ENCODE measurements around the gene TAF1D.

Gene TAF1D

DNA sequence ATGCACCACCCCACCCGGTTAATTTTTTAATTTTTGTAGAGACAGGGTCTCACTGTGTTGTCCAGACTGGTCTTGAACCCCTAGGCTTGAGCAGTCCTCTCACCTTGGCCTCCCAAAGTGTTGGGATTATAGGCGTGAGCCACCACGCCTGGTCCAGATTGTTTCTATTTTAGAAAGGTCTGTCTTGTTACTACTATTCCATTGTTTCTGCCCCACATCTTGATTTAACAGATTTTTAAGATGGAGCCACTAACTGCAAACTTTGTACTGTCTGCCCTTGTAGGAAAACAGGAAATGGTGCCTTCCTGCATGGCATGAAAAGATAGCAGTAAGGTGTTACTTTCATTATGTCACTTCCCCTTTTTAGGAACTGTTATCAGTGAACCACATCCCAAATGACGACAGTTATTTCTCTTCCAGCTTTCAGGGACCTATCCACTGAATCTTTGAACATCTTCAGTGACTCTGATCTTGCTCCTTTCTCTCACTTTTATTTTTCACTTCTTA is 23.2 kb downstream of the TAF1D start:
- no peak for FAIRE-seq

DNA sequence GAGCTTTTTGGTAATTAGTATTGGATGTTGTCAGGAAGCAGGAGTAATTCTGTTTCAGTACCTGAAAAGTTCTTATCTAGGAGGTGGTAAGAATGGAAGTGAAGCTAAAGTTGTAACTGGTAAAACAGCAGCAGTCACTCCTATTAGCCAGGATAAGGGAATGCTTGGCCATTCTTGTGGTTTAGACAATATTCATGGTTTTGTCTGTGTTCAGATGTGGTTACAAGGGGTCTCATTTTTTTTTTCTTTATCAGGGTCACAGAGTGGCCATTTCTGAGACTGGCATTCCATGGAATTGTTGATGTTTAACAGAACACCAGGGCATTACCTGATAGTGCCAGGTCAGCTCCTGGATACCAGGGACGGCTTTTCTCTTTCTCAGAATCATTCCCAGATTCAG is 23.8 kb downstream of the TAF1D start:
- no peak for FAIRE-seq

GRCh38 chr11:93715797-93716396 is 25.4 kb downstream of the TAF1D start:
- FAIRE-seq: no peak

GRCh38 chr11:93712678-93713077 is 28.6 kb downstream of the TAF1D start:
- FAIRE-seq: no peak

DNA sequence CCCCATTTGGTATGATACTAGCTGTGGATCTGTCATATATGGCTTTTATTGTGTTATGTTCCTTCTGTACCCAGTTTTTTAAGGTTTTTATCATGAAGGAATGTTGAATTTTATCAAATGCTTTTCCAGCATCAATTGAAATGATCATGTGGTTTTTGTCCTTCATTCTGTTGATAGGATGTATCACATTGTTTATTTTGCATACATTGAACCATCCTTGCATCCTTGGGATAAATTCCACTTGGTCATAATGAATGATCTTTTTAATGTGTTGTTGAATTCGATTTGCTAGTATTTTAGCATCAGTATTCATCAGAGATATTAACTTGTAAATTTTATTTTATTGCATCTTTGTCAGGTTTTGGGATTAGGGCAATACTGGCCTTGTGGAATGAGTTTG is 31.1 kb downstream of the TAF1D start:
- no peak for FAIRE-seq

DNA sequence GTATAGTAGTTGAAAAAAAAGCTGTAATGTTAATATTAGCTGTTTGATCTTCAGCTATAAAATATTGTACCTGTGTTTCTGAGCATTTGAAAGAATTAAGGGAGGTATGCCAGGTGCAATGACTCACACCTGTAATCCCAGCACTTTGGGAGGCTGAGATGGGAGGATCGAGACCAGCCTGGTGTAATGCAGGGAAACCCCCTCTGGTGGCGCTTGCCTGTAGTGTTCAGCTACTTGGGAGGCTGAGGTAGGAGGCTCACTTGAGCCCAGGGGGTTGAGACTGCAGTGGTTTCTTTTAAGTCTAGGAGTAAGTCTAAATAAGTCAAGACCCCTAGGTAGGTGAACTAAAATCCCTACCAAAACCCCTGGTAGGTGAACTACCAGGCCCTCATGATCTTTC is 37.1 kb downstream of the TAF1D start:
- no peak for FAIRE-seq

DNA sequence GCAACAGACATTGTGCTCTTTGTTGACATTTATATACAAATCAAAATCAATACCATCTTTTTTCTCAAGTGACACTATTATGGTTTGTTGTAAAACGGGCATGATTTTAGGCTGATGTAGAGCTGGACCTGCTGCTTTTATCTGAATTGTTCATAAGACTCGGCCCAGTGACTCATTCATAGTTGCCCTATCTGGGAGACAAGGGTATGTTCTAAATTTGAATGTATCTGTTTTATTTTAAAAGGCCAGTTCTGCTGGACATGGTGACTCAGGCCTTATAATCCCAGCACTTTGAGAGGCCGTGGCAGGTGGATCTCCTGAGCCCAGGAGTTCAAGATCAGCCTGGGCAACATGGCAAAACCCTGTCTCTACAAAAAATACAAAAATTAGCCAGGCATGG is 40.5 kb downstream of the TAF1D start:
- FAIRE-seq: no peak

DNA sequence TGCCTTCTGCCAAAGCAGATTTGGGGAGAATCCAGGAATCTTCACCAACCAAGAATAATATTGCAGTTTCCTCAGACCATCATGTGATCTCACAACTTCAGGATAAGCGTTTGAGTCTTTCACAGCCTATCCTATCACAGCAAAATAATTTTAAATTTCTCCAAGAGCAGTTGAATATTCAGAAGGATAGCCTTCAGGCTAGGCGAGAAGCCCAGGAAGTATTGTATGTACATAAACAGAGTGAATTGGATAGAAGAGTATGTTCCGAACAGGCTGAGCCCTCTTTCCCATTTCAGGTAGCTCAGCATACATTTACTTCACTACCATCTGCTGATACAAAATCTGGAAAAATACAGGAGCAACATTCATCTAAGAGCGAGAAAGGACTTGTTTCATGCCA is 43.7 kb downstream of the TAF1D start:
- no peak for FAIRE-seq

GRCh38 chr11:93694557-93694956 is 46.7 kb downstream of the TAF1D start:
- no peak for FAIRE-seq

DNA sequence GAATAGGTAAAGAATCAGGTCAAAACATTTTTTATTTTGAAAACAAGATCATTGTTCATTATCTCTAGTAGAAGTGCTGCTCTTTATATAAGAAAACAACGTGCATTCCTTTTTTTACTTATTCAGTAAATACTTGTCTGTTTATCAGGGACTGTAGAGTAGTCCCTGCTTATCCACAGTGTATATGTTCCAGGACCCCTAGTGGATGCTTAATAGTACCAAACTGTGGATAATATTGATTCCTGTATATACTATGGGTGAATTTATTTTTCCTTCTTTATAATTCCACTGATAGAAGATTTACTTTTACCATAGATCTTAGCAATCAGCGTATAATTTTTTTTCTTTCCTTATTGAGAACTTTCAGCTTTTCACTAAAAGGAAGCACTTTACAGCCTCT is 47.2 kb downstream of the TAF1D start:
- no peak for FAIRE-seq

DNA sequence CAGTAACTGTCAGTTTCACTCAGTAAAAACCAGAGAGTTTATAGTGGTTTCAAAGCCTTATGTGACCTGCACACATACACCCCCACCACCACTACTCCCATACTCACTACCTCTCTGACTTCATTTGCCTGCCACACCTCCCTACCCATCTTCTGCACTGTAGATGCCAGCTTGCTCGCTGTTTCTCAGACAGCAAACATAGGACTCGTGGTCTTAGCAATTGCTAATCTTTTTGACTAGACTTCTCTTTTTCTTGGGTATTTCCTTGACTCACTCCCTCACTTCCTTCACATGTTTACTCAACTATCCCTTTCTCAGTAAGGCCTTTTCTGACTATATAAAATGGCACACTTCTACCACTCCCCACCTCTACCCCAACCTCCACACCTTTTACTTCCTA is 52.1 kb downstream of the TAF1D start:
- no peak for FAIRE-seq

- FAIRE-seq: no peak
Measured at GRCh38 chr11:93686812-93687211, 54.5 kb downstream of the TAF1D start.

DNA sequence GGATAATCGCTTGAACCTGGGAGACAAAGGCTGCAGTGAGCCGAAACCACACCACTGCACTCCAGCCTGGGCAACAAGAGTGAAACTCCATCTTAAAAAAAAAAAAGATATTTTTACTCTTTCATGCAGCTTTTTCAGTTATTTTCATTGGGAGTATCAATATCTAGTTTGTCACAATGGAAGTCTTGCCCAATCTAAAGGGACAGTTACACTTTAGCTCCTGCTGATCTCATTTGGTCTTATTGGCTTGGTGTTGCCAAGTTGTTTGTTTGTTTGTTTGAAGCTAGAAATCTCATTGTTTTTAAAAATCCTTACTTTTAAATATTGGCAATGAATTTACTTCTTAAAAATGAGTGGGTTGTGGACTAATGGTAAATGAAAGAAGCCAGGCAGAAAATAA is 55.1 kb downstream of the TAF1D start:
- no peak for FAIRE-seq
